ENCODE measurements around the gene MAST1. TPM values are rescaled to one million over a fixed set of nuclear protein-coding genes. Genes with fewer than 3 reads are reported as not detected.

Gene MAST1
- total and polyA plus RNA-seq, 3 donors from 2014 or later, result 8.5 to 11.7 (median 9.0) TPM

GRCh38 chr19:12793290-12794195, 44.8 kb upstream of the MAST1 start:
- no peaks in the 10 kb centered on the region for H3K27me3 ChIP-seq
- peak overlapping the region; percentile 75 to 88 for H3K4me3 ChIP-seq
- H3K4me1 ChIP-seq, result peaks cover 24% of the 10 kb centered on the region
- DNase-seq, result peak; percentile 93
- WGBS, 2 donors, result 1% methylated on average over 40 to 47 of the region's 81 CpGs
- H3K9me3 ChIP-seq, result no peaks in the 10 kb centered on the region
- no peaks in the 10 kb centered on the region for H3K36me3 ChIP-seq (ENCODE audit: low read depth, missing control alignments)
- H3K27ac ChIP-seq, result peak overlapping the region; percentile 93 to 98
- intact Hi-C loops (cut with DNase I; ENCODE audit: low total_unique reads), result loop anchor here (10.0 kb wide), 1 partner anchor 59 kb away; the partner anchor contains the start of genes GET3 and TRIR
- TF ChIP-seq CTCF (IDR thresholded peaks at IDR 0.05) (no peak), POLR2A (IDR thresholded peaks at IDR 0.05) (peak; percentile 79)

- TF ChIP-seq CTCF (IDR thresholded peaks at IDR 0.05), result no peak
- no peak for TF ChIP-seq POLR2A (IDR thresholded peaks at IDR 0.05)
- 58 to 68% methylated on average over 7 of the region's 7 CpGs for WGBS, 2 donors
- intact Hi-C loops (cut with DNase I; ENCODE audit: low total_unique reads), result loop anchor here (10.0 kb wide), 1 partner anchor 60 kb away; the partner anchor contains the start of genes GET3 and TRIR
- Histone ChIP-seq H3K36me3 (ENCODE audit: low read depth, missing control alignments) (no peaks in the 10 kb centered on the region), H3K27ac (peak overlapping the region; percentile 93 to 98), H3K27me3 (no peaks in the 10 kb centered on the region), H3K4me3 (peak overlapping the region; percentile 75 to 88), H3K4me1 (peaks cover 16% of the 10 kb centered on the region), H3K9me3 (no peaks in the 10 kb centered on the region)
- DNase-seq, result no peak
These were observed 43.9 kb upstream of the MAST1 start for GRCh38 chr19:12794196-12794941.

GRCh38 chr19:12794971-12795381, 43.3 kb upstream of the MAST1 start:
- no peak for DNase-seq
- H3K4me1 ChIP-seq, result peaks cover 16% of the 10 kb centered on the region

More at GRCh38 chr19:12794971-12795381, 43.3 kb upstream of the MAST1 start:
- Histone ChIP-seq H3K27me3 (no peaks in the 10 kb centered on the region), H3K36me3 (ENCODE audit: low read depth, missing control alignments) (no peaks in the 10 kb centered on the region), H3K9me3 (no peaks in the 10 kb centered on the region), H3K27ac (peak overlapping the region in 1 of 2 donors; percentile 98), H3K4me3 (no peak overlapping the region)
- intact Hi-C loops (cut with DNase I; ENCODE audit: low total_unique reads), result loop anchor here (10.0 kb wide), 1 partner anchor 60 kb away; the partner anchor contains the start of genes GET3 and TRIR
- TF ChIP-seq POLR2A (IDR thresholded peaks at IDR 0.05), result no peak
- no peak for TF ChIP-seq CTCF (IDR thresholded peaks at IDR 0.05)
- WGBS, 2 donors, result 83 to 90% methylated on average over 8 to 9 of the region's 9 CpGs

All from testis (tissue), 3 donors.